ENCODE measurements around the gene KIF7.

The KIF7 gene

DNA sequence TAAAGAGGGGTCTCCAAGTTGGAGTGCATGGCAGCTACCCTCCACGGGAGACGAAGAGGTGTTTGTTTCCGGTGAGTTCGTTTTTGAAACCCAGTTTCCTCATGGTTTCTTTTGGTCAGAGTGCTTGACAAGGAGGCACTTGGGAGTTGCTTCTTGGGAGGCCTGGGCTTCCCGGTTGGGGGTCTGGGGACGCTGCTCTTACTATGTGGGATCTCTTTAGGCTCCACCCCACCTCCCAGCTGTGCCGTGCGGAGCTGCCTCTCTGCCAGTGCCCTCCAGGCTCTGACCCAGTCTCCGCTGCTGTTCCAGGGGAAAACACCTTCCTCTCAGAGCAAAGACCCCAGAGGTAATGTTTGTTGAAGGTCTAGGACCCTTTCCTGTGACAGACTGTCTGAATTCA is 29.6 kb downstream of the KIF7 start:
- Histone ChIP-seq H3K4me2 (ENCODE audit: low read length) (no peak overlapping the region), H3K9me3 (ENCODE audit: insufficient read depth, low read length) (no peaks in the 10 kb centered on the region), H3K4me1 (ENCODE audit: low read length) (peaks cover 5% of the 10 kb centered on the region; the same call in 1 of the 2 replicates), H3K4me3 (ENCODE audit: low read length) (no peak overlapping the region), H3K9ac (ENCODE audit: low read length) (no peak overlapping the region), H3K79me2 (ENCODE audit: low read length) (no peaks in the 10 kb centered on the region), H3K27me3 (ENCODE audit: low read depth, low read length) (no peaks in the 10 kb centered on the region), H2AFZ (ENCODE audit: low read depth, low read length) (no peak overlapping the region), H3K36me3 (replicated peaks; ENCODE audit: low read depth, low read length) (peaks cover 92% of the 10 kb centered on the region), H4K20me1 (ENCODE audit: insufficient read depth, low read length) (peaks cover 3% of the 10 kb centered on the region; the same call in 1 of the 2 replicates), H3K27ac (ENCODE audit: low read length) (no peak overlapping the region)
- TF ChIP-seq, protein P1, sequence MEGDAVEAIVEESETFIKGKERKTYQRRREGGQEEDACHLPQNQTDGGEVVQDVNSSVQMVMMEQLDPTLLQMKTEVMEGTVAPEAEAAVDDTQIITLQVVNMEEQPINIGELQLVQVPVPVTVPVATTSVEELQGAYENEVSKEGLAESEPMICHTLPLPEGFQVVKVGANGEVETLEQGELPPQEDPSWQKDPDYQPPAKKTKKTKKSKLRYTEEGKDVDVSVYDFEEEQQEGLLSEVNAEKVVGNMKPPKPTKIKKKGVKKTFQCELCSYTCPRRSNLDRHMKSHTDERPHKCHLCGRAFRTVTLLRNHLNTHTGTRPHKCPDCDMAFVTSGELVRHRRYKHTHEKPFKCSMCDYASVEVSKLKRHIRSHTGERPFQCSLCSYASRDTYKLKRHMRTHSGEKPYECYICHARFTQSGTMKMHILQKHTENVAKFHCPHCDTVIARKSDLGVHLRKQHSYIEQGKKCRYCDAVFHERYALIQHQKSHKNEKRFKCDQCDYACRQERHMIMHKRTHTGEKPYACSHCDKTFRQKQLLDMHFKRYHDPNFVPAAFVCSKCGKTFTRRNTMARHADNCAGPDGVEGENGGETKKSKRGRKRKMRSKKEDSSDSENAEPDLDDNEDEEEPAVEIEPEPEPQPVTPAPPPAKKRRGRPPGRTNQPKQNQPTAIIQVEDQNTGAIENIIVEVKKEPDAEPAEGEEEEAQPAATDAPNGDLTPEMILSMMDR (IDR thresholded peaks at IDR 0.05; ENCODE audit: low read depth, low read length): no peak
- TF ChIP-seq EZH2phosphoT487 (IDR thresholded peaks at IDR 0.05; ENCODE audit: low read depth): no peak

DNA sequence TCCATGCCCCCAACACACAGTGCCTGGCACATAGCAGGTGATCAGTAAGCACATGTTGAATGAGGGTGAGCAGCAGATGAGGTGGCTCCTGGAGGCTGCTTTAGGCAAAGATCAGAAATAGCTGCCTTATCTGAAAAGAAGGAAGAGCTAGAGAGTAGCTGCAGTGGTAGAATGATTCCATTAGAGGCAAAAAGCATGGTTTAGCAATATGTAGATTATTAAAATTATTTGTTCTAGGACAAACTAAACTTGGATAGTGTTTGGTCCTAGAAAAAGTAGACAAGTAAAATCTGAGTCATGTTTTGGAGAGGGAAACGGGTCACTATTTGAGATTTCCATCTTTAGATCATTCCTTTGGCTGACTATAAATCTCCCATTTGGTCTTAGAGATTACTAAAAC is 32.1 kb downstream of the KIF7 start:
- Histone ChIP-seq H3K9ac (ENCODE audit: low read length) (no peak overlapping the region), H4K20me1 (ENCODE audit: insufficient read depth, low read length) (peaks cover 3% of the 10 kb centered on the region; the same call in 1 of the 2 replicates), H2AFZ (ENCODE audit: low read depth, low read length) (no peak overlapping the region), H3K9me3 (ENCODE audit: insufficient read depth, low read length) (no peaks in the 10 kb centered on the region), H3K4me1 (ENCODE audit: low read length) (no peaks in the 10 kb centered on the region; the same call in 1 of the 2 replicates), H3K4me2 (ENCODE audit: low read length) (no peak overlapping the region), H3K36me3 (replicated peaks; ENCODE audit: low read depth, low read length) (peaks cover 87% of the 10 kb centered on the region), H3K27ac (ENCODE audit: low read length) (no peak overlapping the region), H3K4me3 (ENCODE audit: low read length) (no peak overlapping the region), H3K27me3 (ENCODE audit: low read depth, low read length) (no peaks in the 10 kb centered on the region), H3K79me2 (ENCODE audit: low read length) (no peaks in the 10 kb centered on the region)
- TF ChIP-seq EZH2phosphoT487 (IDR thresholded peaks at IDR 0.05; ENCODE audit: low read depth): no peak
- TF ChIP-seq, protein P1 (IDR thresholded peaks at IDR 0.05; ENCODE audit: low read depth, low read length): no peak

DNA sequence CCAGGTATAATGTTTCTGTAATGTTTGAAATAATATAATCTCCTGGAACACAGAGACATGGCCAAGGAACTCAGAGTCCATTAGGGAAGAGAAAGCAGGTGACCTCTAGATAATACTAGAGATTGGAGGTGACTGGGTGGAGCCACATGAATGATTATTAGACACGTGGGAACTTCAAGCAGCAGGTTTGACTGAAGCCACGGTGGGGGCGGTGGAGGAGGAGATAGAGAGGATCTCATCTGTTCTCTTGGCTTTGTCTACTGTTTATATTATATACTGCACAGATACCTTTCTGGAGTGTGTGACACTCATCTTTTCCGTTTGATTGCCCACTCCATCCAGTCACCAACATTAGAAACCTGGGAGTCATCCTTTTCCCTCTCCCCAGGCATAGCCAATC is 33.7 kb downstream of the KIF7 start:
- TF ChIP-seq EZH2phosphoT487 (IDR thresholded peaks at IDR 0.05; ENCODE audit: low read depth): no peak
- TF ChIP-seq, protein P1 (IDR thresholded peaks at IDR 0.05; ENCODE audit: low read depth, low read length): no peak
- no peak overlapping the region for H3K4me2 ChIP-seq (ENCODE audit: low read length)
- no peaks in the 10 kb centered on the region for H3K4me1 ChIP-seq (ENCODE audit: low read length)
- H3K27me3 ChIP-seq (ENCODE audit: low read depth, low read length): no peaks in the 10 kb centered on the region
- H3K27ac ChIP-seq (ENCODE audit: low read length): no peak overlapping the region
- H3K36me3 ChIP-seq (replicated peaks; ENCODE audit: low read depth, low read length): peaks cover 81% of the 10 kb centered on the region
- no peak overlapping the region for H3K9ac ChIP-seq (ENCODE audit: low read length)
- peaks cover 3% of the 10 kb centered on the region; the same call in 1 of the 2 replicates for H4K20me1 ChIP-seq (ENCODE audit: insufficient read depth, low read length)
- no peaks in the 10 kb centered on the region for H3K79me2 ChIP-seq (ENCODE audit: low read length)
- H2AFZ ChIP-seq (ENCODE audit: low read depth, low read length): no peak overlapping the region
- no peaks in the 10 kb centered on the region for H3K9me3 ChIP-seq (ENCODE audit: insufficient read depth, low read length)
- H3K4me3 ChIP-seq (ENCODE audit: low read length): no peak overlapping the region

DNA sequence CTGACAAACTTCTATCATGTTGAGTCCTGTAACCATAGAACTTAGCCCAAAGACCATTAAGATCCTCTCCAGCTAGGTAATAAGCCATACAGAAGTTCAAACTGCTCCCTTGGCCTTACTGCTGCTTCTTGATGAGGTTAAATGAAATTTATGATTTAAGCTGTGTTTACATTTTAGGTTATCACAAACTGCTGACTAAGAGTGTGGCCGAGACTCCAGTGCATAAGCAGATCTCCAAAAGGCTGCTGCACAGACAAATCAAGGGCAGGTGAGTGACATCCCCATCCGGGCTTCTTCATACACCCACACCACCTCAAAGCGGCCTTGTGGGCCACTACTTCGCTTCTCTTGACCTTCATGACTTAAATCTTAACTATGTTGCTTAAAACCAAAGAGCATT is 39.0 kb downstream of the KIF7 start:
- no peak overlapping the region for H3K9ac ChIP-seq (ENCODE audit: low read length)
- no peak overlapping the region for H2AFZ ChIP-seq (ENCODE audit: low read depth, low read length)
- H3K27ac ChIP-seq (ENCODE audit: low read length): no peak overlapping the region
- peaks cover 8% of the 10 kb centered on the region; the same call in 1 of the 2 replicates for H3K79me2 ChIP-seq (ENCODE audit: low read length)
- TF ChIP-seq EZH2phosphoT487 (IDR thresholded peaks at IDR 0.05; ENCODE audit: low read depth): no peak
- TF ChIP-seq, protein P1 (IDR thresholded peaks at IDR 0.05; ENCODE audit: low read depth, low read length): no peak
- H4K20me1 ChIP-seq (ENCODE audit: insufficient read depth, low read length): no peaks in the 10 kb centered on the region
- H3K4me3 ChIP-seq (ENCODE audit: low read length): no peak overlapping the region
- no peaks in the 10 kb centered on the region for H3K4me1 ChIP-seq (ENCODE audit: low read length)
- no peaks in the 10 kb centered on the region for H3K27me3 ChIP-seq (ENCODE audit: low read depth, low read length)
- H3K4me2 ChIP-seq (ENCODE audit: low read length): no peak overlapping the region
- peaks cover 9% of the 10 kb centered on the region; the same call in 1 of the 2 replicates for H3K9me3 ChIP-seq (ENCODE audit: insufficient read depth, low read length)
- peaks cover 75% of the 10 kb centered on the region for H3K36me3 ChIP-seq (replicated peaks; ENCODE audit: low read depth, low read length)
